GM12878 (cell line): ENCODE results near the gene SPIB. TPM values are rescaled to one million over a fixed set of nuclear protein-coding genes. Genes with fewer than 3 reads are reported as not detected.
"Not testable (repeated sequence)": the region's sequence is repeated elsewhere in the genome, so short reads cannot be mapped to it uniquely, and the experiment has no call there.

Experiments
- ATAC-seq: fragments of 200-7000 bp; cut with Tn5 transposase; 3 replicates; pipeline ENCODE4 v1.9.1; 2020; ENCODE audit warnings: mild to moderate bottlenecking, moderate library complexity
- BruUV-seq: library from RNA; stranded (reverse); fragments of 400-500 nt; replicated peaks from 2 replicates; lab custom pipeline; 2021; lab: Mats Ljungman, UMichigan
- CTCF ChIA-PET: fragments of 300-600 bp; sonication (Branson Sonifier 250); formaldehyde crosslinking; extraction: SDS; loops from one replicate; lab custom pipeline; 2021; ENCODE audit warnings: inconsistent platforms; lab: Yijun Ruan, JAX
- POLR2A ChIA-PET: fragments of 350-600 bp; formaldehyde crosslinking; extraction: SDS; loops from one replicate; lab custom pipeline; 2021; ENCODE audit warnings: inconsistent platforms; lab: Charles Lee
- RAD21 ChIA-PET: fragments of 300-600 bp; sonication (Branson Sonifier 250); formaldehyde crosslinking; loops from one replicate; lab custom pipeline; 2023; ENCODE audit warnings: antibody characterized with exemption; ENCODE audit not compliant: unreplicated experiment; lab: Charles Lee
- SMC1A ChIA-PET: fragments of 300-600 bp; sonication (Branson Sonifier 250); formaldehyde crosslinking; loops from one replicate; lab custom pipeline; 2023; ENCODE audit not compliant: unreplicated experiment, uncharacterized antibody; lab: Charles Lee
- DNase-seq: peaks from one replicate; pipeline ENCODE4 v3.0.0-alpha.2; 2011; ENCODE audit warnings: low read depth, low spot score
- FAIRE-seq: peaks from 3 replicates; lab custom pipeline; 2011; peaks lifted over from hg19 to GRCh38; lab: Jason Lieb, UNC
- H2AFZ ChIP-seq: 2 replicates; pipeline ENCODE4 v1.6.0; 2011; ENCODE audit warnings: low read depth, low read length, control low read depth; ENCODE audit not compliant: control insufficient read depth
- H3K27ac ChIP-seq: 2 replicates; pipeline ENCODE4 v1.5.1; 2011; ENCODE audit warnings: control low read depth; ENCODE audit not compliant: control insufficient read depth, insufficient read depth
- H3K27me3 ChIP-seq, 2 experiments: replicated peaks in 1 of 2; 2 replicates each; pipeline versions ENCODE4 v1.6.0 to v1.6.1; 2011; ENCODE audit warnings: low read length in 1 of 2; ENCODE audit not compliant: control insufficient read depth in 2 of 2, insufficient read depth in 2 of 2
- H3K36me3 ChIP-seq, 2 experiments: 2 replicates each; pipeline ENCODE4 v1.5.1; 2011; ENCODE audit warnings: low read length in 1 of 2; ENCODE audit not compliant: control insufficient read depth in 2 of 2, insufficient read depth in 2 of 2
- H3K4me1 ChIP-seq: 2 replicates; pipeline ENCODE4 v1.6.1; 2011; ENCODE audit warnings: mild to moderate bottlenecking, low read length, moderate library complexity, mixed read lengths; ENCODE audit not compliant: control insufficient read depth, insufficient read depth
- H3K4me2 ChIP-seq: 2 replicates; pipeline ENCODE4 v1.6.0; 2011; ENCODE audit warnings: control low read depth; ENCODE audit not compliant: control insufficient read depth, insufficient read depth
- H3K4me3 ChIP-seq: fragments of 200-600 bp; sonication (generic); 2 replicates; pipeline ENCODE4 v1.5.1; 2016
- H3K79me2 ChIP-seq: 2 replicates; pipeline ENCODE4 v1.6.0; 2011; ENCODE audit warnings: low read length; ENCODE audit not compliant: control insufficient read depth, insufficient read depth
- H3K9ac ChIP-seq: 2 replicates; pipeline ENCODE4 v1.8.0; 2011; ENCODE audit warnings: low read length, control low read depth, mixed read lengths; ENCODE audit not compliant: control insufficient read depth, insufficient read depth
- H3K9me3 ChIP-seq: replicated peaks from 3 replicates; pipeline ENCODE4 v1.5.1; 2011; ENCODE audit warnings: mild to moderate bottlenecking, low read length; ENCODE audit not compliant: control insufficient read depth, insufficient read depth
- H4K20me1 ChIP-seq: 2 replicates; pipeline ENCODE4 v1.6.0; 2011; ENCODE audit not compliant: control insufficient read depth, insufficient read depth
- CREB1 ChIP-seq: IDR thresholded peaks from 2 replicates; pipeline ENCODE4 v1.6.1; 2012; ENCODE audit warnings: low read depth, mild to moderate bottlenecking, inconsistent platforms
- E2F8 ChIP-seq: fragments of 450-650 bp; IDR thresholded peaks from 2 replicates; pipeline ENCODE4 v1.6.1; 2018; ENCODE audit warnings: mild to moderate bottlenecking, low read depth, moderate library complexity; ENCODE audit not compliant: partially characterized antibody
- JUND ChIP-seq: IDR thresholded peaks from 2 replicates; pipeline ENCODE4 v1.6.1; 2012; ENCODE audit warnings: low read depth, mild to moderate bottlenecking, low read length, improper control_type of control experiment, moderate library complexity
- KDM1A ChIP-seq: fragments of 200-600 bp; sonication (generic); IDR thresholded peaks from 2 replicates; pipeline ENCODE4 v1.6.1; 2016; ENCODE audit warnings: borderline replicate concordance
- MEF2A ChIP-seq: IDR thresholded peaks from 2 replicates; pipeline ENCODE4 v1.6.1; 2011; ENCODE audit warnings: low read depth, mild to moderate bottlenecking, low read length, moderate library complexity; ENCODE audit not compliant: insufficient read depth
- NFXL1 ChIP-seq: fragments of 450-650 bp; IDR thresholded peaks from 2 replicates; pipeline ENCODE4 v1.6.1; 2017; ENCODE audit warnings: antibody characterized with exemption, mild to moderate bottlenecking, borderline replicate concordance
- NR2F1 ChIP-seq: fragments of 450-650 bp; conservative IDR thresholded peaks from 2 replicates; pipeline ENCODE4 v1.6.1; 2017; ENCODE audit warnings: mild to moderate bottlenecking
- RB1 ChIP-seq: fragments of 450-650 bp; formaldehyde crosslinking; IDR thresholded peaks from 2 replicates; pipeline ENCODE4 v1.6.1; 2017; ENCODE audit warnings: mild to moderate bottlenecking, borderline replicate concordance
- RCOR1 ChIP-seq: conservative IDR thresholded peaks from 2 replicates; pipeline ENCODE4 v1.6.1; 2012; ENCODE audit warnings: low read depth, low read length, improper control_type of control experiment
- SIX5 ChIP-seq: IDR thresholded peaks from 2 replicates; pipeline ENCODE4 v1.6.1; 2011; ENCODE audit warnings: mild to moderate bottlenecking, low read depth, low read length, moderate library complexity; ENCODE audit not compliant: severe bottlenecking
- SMAD5 ChIP-seq: IDR thresholded peaks from 2 replicates; pipeline ENCODE4 v1.6.1; 2016; ENCODE audit warnings: antibody characterized with exemption, low read depth
- SUZ12 ChIP-seq: fragments of 200-600 bp; sonication (generic); IDR thresholded peaks from one replicate; pipeline ENCODE4 v1.6.1; 2018; ENCODE audit warnings: antibody characterized with exemption, mild to moderate bottlenecking; ENCODE audit not compliant: unreplicated experiment
- USF1 ChIP-seq: IDR thresholded peaks from 2 replicates; pipeline ENCODE4 v1.6.1; 2011; ENCODE audit warnings: borderline replicate concordance, low read depth, mild to moderate bottlenecking, moderate library complexity, mixed read lengths, low read length; ENCODE audit not compliant: insufficient read depth; ENCODE audit errors: extremely low read length
- YBX1 ChIP-seq: fragments of 450-650 bp; IDR thresholded peaks from 2 replicates; pipeline ENCODE4 v1.6.1; 2016; ENCODE audit warnings: antibody characterized with exemption
- ZZZ3 ChIP-seq: IDR thresholded peaks from 2 replicates; pipeline ENCODE4 v1.6.1; 2011; ENCODE audit warnings: low read depth; ENCODE audit not compliant: control insufficient read depth, insufficient read length
- WGBS: methylation state at CpG from one replicate; pipeline ENCODE4 v1.1.6; 2016; ENCODE audit warnings: low lambda C conversion rate; ENCODE audit not compliant: insufficient replicate concordance, insufficient coverage; ENCODE audit errors: missing lambda C conversion rate; 5-methylcytosine and 5-hydroxymethylcytosine counted together
- in situ Hi-C: fragments of 300-500 bp; cut with MboI; formaldehyde crosslinking; loops from 9 replicates; pipeline ENCODE4 v1.14.3; 2018; ENCODE audit warnings: mixed read lengths
- intact Hi-C: fragments of 100-400 bp; cut with micrococcal nuclease; formaldehyde crosslinking; loops from one replicate; pipeline ENCODE4 v1.14.2; 2022; ENCODE audit not compliant: unreplicated experiment
- polyA plus RNA-seq, 11 experiments: library from polyadenylated mRNA; depleted of rRNA in 4 of 11; unstranded in 6 of 11; stranded (reverse) in 5 of 11; fragments of >200 nt; fragmentation: Nextera tagmentation in 4 of 11; fragmentation: Illumina TruSeq in 1 of 11; extraction: Ambion mirVana in 4 of 11; extraction: Trizol in 1 of 11; gene quantifications; 1 replicate in 1 of 11; 2 replicates in 10 of 11; pipeline versions ENCODE4 v1.2.1 to v1.2.3, GENCODE V29; 2011 to 2016; ENCODE audit warnings: inconsistent platforms in 2 of 11, missing spikeins in 2 of 11, low read depth in 1 of 11
- total RNA-seq, 4 experiments: library from RNA; depleted of rRNA in 3 of 4; stranded (reverse); fragments of >200 nt in 3 of 4; fragmentation: Illumina TruSeq in 1 of 4; extraction: Trizol in 1 of 4; gene quantifications; 2 replicates each; pipeline versions ENCODE4 v1.2.1 to v1.2.3, GENCODE V29; 2013 to 2021

The SPIB gene
- total and polyA plus RNA-seq, 10 of the 15 experiments (the other 5 are each of a cell fraction or from before 2014, with no cell fraction given): 3.5 to 123 (median 56.0) TPM

- 98% methylated on average over 22 of the region's 23 CpGs for WGBS
- FAIRE-seq, DNase-seq, SMC1A ChIA-PET, ATAC-seq, RAD21 ChIA-PET, H3K27me3 ChIP-seq, intact Hi-C loops, H3K27ac ChIP-seq, H4K20me1 ChIP-seq, H3K4me2 ChIP-seq, H3K4me1 ChIP-seq, H2AFZ ChIP-seq, CTCF ChIA-PET, H3K79me2 ChIP-seq, H3K9ac ChIP-seq, H3K9me3 ChIP-seq, H3K4me3 ChIP-seq, BruUV-seq, in situ Hi-C loops: not testable (repeated sequence)
- peaks cover 10 to 11% of the 10 kb centered on the region in 2 experiments; a peak in 3 of 4 replicates for H3K36me3 ChIP-seq
- POLR2A ChIA-PET: interaction anchor here (0.6 kb wide), 1 partner anchor 43 kb away, joined by 5 read pairs; no protein-coding TSS in a partner anchor
Observed at GRCh38 chr19:50390952-50391351, 27.8 kb upstream of the SPIB start.

GRCh38 chr19:50392759-50393158 lies 26.0 kb upstream of the SPIB start:
- H3K9ac ChIP-seq: no peak overlapping the region
- intact Hi-C loops: no loop called here
- peaks cover 2 to 4% of the 10 kb centered on the region in 2 experiments; a peak in 3 of 4 replicates for H3K36me3 ChIP-seq
- H3K27ac ChIP-seq: no peak overlapping the region
- ChIA-PET RAD21 (no interaction called here), SMC1A (no interaction called here), POLR2A (interaction anchor here (0.6 kb wide), 1 partner anchor 340 kb away, joined by 3 read pairs; no protein-coding TSS in a partner anchor), CTCF (no interaction called here)
- H3K4me2 ChIP-seq: no peak overlapping the region
- no peaks in the 10 kb centered on the region for H4K20me1 ChIP-seq
- WGBS: 38% methylated on average over 5 of the region's 5 CpGs
- H3K27me3 ChIP-seq: no peaks in the 10 kb centered on the region
- no peak overlapping the region for H2AFZ ChIP-seq
- DNase-seq (no peak), ATAC-seq (no peak), FAIRE-seq (no peak)
- H3K4me1 ChIP-seq: no peaks in the 10 kb centered on the region
- BruUV-seq: no TSS peak
- no peaks in the 10 kb centered on the region for H3K9me3 ChIP-seq
- H3K4me3 ChIP-seq: no peak overlapping the region
- in situ Hi-C loops: no loop called here
- H3K79me2 ChIP-seq: peaks cover 2% of the 10 kb centered on the region
- no peak for TF ChIP-seq ZZZ3
- no peak for TF ChIP-seq JUND
- TF ChIP-seq RB1: no peak
- TF ChIP-seq SIX5: no peak
- TF ChIP-seq E2F8: no peak
- no peak for TF ChIP-seq NFXL1
- TF ChIP-seq USF1: no peak
- TF ChIP-seq NR2F1: no peak
- no peak for TF ChIP-seq SUZ12
- TF ChIP-seq YBX1: no peak
- no peak for TF ChIP-seq MEF2A
- TF ChIP-seq SMAD5: no peak
- no peak for TF ChIP-seq RCOR1
- TF ChIP-seq CREB1: no peak
- no peak for TF ChIP-seq KDM1A
